Cerebellar cortex (tissue), 1 donor: ENCODE data around the gene PRCD.
A peak's percentile ranks its signal among the peaks of the same experiment; 100 is the strongest.

ENCODE experiments used
- DNase-seq: peaks from one replicate; pipeline ENCODE4 v3.0.0-alpha.2; 2015; ENCODE audit warnings: low spot score

PRCD gene

GRCh38 chr17:76539631-76540271 is at the start of gene PRCD:
PRCD (plus strand) TSS chr17:76540044; CDS start chr17:76540142, 98 bp downstream.
- peak; percentile 44 for DNase-seq

- DNase-seq, result no peak
Observed at GRCh38 chr17:76490112-76490710, 49.6 kb upstream of the PRCD start.

- DNase-seq, result no peak
Observed at GRCh38 chr17:76491271-76492122, 48.3 kb upstream of the PRCD start.

- no peak for DNase-seq
Observed at GRCh38 chr17:76492123-76492988, 47.5 kb upstream of the PRCD start.

GRCh38 chr17:76492989-76493501 is 46.8 kb upstream of the PRCD start:
- DNase-seq, result no peak

- no peak for DNase-seq
Observed at GRCh38 chr17:76493505-76494167, 46.2 kb upstream of the PRCD start.

GRCh38 chr17:76495663-76496400 is 44.0 kb upstream of the PRCD start:
- no peak for DNase-seq

GRCh38 chr17:76496464-76496863 is 43.4 kb upstream of the PRCD start:
- DNase-seq, result no peak

GRCh38 chr17:76497699-76497978 is 42.2 kb upstream of the PRCD start:
- DNase-seq, result no peak

- no peak for DNase-seq
Observed at GRCh38 chr17:76497979-76498875, 41.6 kb upstream of the PRCD start.

GRCh38 chr17:76498876-76499251 is 41.0 kb upstream of the PRCD start:
- no peak for DNase-seq

- DNase-seq, result no peak
Observed at GRCh38 chr17:76499267-76499667, 40.6 kb upstream of the PRCD start.

- DNase-seq, result no peak
Observed at GRCh38 chr17:76500074-76500746, 39.6 kb upstream of the PRCD start.

- no peak for DNase-seq
Observed at GRCh38 chr17:76500747-76501017, 39.2 kb upstream of the PRCD start.

- DNase-seq, result peak; percentile 50
Observed at GRCh38 chr17:76501018-76501826, 38.6 kb upstream of the PRCD start, which contains the start of gene RHBDF2. RHBDF2 (minus strand) TSS chr17:76501423; CDS start chr17:76481524, 19,899 bp downstream.

GRCh38 chr17:76501827-76502307 is 38.0 kb upstream of the PRCD start:
- no peak for DNase-seq

GRCh38 chr17:76502341-76503211 is 37.3 kb upstream of the PRCD start:
- DNase-seq, result no peak
